Frontal cortex (tissue), 4 donors: ENCODE results near the gene CLIC5. TPM values are rescaled to one million over a fixed set of nuclear protein-coding genes. Genes with fewer than 3 reads are reported as not detected.

ENCODE experiments used
- DNase-seq, 2 donors: peaks; one replicate each; pipeline ENCODE4 v3.0.0; 2012; ENCODE audit warnings: low spot score in 2 of 2
- FAIRE-seq: peaks from 2 replicates; lab custom pipeline; 2012; peaks lifted over from hg19 to GRCh38; lab: Jason Lieb, UNC
- total RNA-seq: library from RNA; depleted of rRNA; stranded (reverse); fragments of >200 nt; gene quantifications from one replicate; pipeline ENCODE4 v1.2.3, GENCODE V29; 2014
- donor health status: control.
- donor health status: control.
- donor health status: control.

The CLIC5 gene
- total RNA-seq, 1 donor from 2014 or later, result 1.2 TPM

GRCh38 chr6:46010270-46010669, 5.4 kb downstream of the CLIC5 start:
- no peak for DNase-seq
- no peak for FAIRE-seq

GRCh38 chr6:46002264-46002663, 13.4 kb downstream of the CLIC5 start:
- DNase-seq (no peak), FAIRE-seq (no peak)

- FAIRE-seq (no peak), DNase-seq (no peak)
Measured at GRCh38 chr6:46000905-46001304, 14.8 kb downstream of the CLIC5 start.

- FAIRE-seq (no peak), DNase-seq (no peak)
Measured at GRCh38 chr6:45998524-45998923, 17.1 kb downstream of the CLIC5 start.

- FAIRE-seq (no peak), DNase-seq (no peak)
Measured at GRCh38 chr6:45997875-45998506, 17.7 kb downstream of the CLIC5 start.

- FAIRE-seq, result no peak
- no peak for DNase-seq
Measured at GRCh38 chr6:45991189-45991588, 24.5 kb downstream of the CLIC5 start.

GRCh38 chr6:45990162-45990561, 25.5 kb downstream of the CLIC5 start:
- DNase-seq (no peak), FAIRE-seq (no peak)

GRCh38 chr6:45988635-45989034, 27.0 kb downstream of the CLIC5 start:
- no peak for FAIRE-seq
- no peak for DNase-seq

GRCh38 chr6:45987856-45988255, 27.8 kb downstream of the CLIC5 start:
- DNase-seq, result no peak
- no peak for FAIRE-seq

- FAIRE-seq, result no peak
Measured at GRCh38 chr6:45986746-45987274, 28.9 kb downstream of the CLIC5 start.

GRCh38 chr6:45984788-45985425, 30.8 kb downstream of the CLIC5 start:
- FAIRE-seq (no peak), DNase-seq (no peak)

More at GRCh38 chr6:45986746-45987274, 28.9 kb downstream of the CLIC5 start:
- DNase-seq, result no peak

GRCh38 chr6:45984347-45984746, 31.3 kb downstream of the CLIC5 start:
- DNase-seq (no peak), FAIRE-seq (no peak)

GRCh38 chr6:45983062-45983461, 32.6 kb downstream of the CLIC5 start:
- FAIRE-seq, result no peak
- DNase-seq, result no peak

- FAIRE-seq, result no peak
- DNase-seq, result no peak
Measured at GRCh38 chr6:45982280-45983036, 33.2 kb downstream of the CLIC5 start.

GRCh38 chr6:45981046-45981445, 34.6 kb downstream of the CLIC5 start:
- FAIRE-seq (no peak), DNase-seq (no peak)

- no peak for FAIRE-seq
- no peak for DNase-seq
Measured at GRCh38 chr6:45979311-45979710, 36.3 kb downstream of the CLIC5 start.

GRCh38 chr6:45974596-45974995, 41.1 kb downstream of the CLIC5 start:
- DNase-seq (no peak), FAIRE-seq (no peak)

GRCh38 chr6:45972795-45973503, 42.7 kb downstream of the CLIC5 start:
- FAIRE-seq (no peak), DNase-seq (no peak)

- DNase-seq, result no peak
Measured at GRCh38 chr6:45971287-45971686, 44.4 kb downstream of the CLIC5 start.

GRCh38 chr6:45970326-45970725, 45.3 kb downstream of the CLIC5 start:
- FAIRE-seq (no peak), DNase-seq (no peak)

More at GRCh38 chr6:45971287-45971686, 44.4 kb downstream of the CLIC5 start:
- FAIRE-seq, result no peak
